Vagina (tissue), 2 donors: ENCODE data around the gene USP40.

ENCODE experiments used
- POLR2A ChIP-seq, 2 donors: fragments of 450-650 bp; IDR thresholded peaks; one replicate each; pipeline ENCODE4 v1.6.1; 2017; ENCODE audit warnings: antibody characterized with exemption in 2 of 2, mild to moderate bottlenecking in 2 of 2, moderate library complexity in 2 of 2
- TF ChIP-seq, protein P1 (sequence below), 3 experiments: fragments of 450-650 bp in 2 of 3; fragments of 200-600 bp in 1 of 3; sonication (generic) in 1 of 3; IDR thresholded peaks; one replicate each; pipeline ENCODE4 v1.5.1; 2017 to 2019; ENCODE audit warnings: antibody characterized with exemption in 3 of 3, mild to moderate bottlenecking in 2 of 3, moderate library complexity in 2 of 3

DNA sequence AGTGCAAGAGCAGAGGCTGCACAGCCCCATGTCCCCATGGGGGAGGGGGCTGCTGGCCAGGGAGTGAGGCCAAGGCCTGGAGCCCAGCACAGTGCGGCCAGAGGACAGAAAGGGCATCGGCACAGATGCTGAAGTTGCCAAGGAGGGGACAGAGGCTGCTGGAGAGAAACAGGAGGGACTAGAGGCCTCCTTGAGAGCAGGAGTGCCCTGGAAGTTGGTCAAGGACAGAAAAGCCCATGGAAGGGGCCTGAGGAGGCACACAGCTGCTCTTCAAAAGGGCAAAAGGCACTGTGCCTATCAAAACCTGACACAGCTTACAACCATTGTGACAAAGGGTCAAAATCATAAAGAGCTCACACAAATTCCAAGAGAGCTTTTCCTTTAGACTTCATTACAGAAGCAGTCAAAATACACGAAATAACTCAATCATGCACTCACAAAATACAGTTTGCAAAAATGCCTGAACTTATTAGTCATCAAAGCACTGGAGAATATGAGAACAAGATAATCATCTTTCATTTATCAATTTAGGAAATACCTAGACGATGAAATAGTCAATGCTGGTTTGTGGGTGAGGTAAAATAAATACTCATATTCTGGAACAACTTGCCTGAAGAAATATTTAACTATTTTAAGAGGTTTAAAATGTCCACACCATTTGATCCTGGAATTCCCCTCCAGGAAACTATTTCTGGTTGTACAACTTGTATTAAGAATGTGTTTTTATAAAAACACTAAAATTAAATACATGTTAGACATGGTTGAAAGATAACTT is 79.6 kb downstream of the USP40 start:
- TF ChIP-seq, protein P1, sequence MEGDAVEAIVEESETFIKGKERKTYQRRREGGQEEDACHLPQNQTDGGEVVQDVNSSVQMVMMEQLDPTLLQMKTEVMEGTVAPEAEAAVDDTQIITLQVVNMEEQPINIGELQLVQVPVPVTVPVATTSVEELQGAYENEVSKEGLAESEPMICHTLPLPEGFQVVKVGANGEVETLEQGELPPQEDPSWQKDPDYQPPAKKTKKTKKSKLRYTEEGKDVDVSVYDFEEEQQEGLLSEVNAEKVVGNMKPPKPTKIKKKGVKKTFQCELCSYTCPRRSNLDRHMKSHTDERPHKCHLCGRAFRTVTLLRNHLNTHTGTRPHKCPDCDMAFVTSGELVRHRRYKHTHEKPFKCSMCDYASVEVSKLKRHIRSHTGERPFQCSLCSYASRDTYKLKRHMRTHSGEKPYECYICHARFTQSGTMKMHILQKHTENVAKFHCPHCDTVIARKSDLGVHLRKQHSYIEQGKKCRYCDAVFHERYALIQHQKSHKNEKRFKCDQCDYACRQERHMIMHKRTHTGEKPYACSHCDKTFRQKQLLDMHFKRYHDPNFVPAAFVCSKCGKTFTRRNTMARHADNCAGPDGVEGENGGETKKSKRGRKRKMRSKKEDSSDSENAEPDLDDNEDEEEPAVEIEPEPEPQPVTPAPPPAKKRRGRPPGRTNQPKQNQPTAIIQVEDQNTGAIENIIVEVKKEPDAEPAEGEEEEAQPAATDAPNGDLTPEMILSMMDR (IDR thresholded peaks at IDR 0.05): no peak
- no peak for TF ChIP-seq POLR2A (IDR thresholded peaks at IDR 0.05)
